ENCODE results near the gene CCDC66.

Gene CCDC66

GRCh38 chr3:56622381-56622780 is 65.4 kb downstream of the CCDC66 start:
- DNase-seq: no peak

- DNase-seq: no peak
Measured at GRCh38 chr3:56624725-56625124, 67.8 kb downstream of the CCDC66 start.

- no peak for DNase-seq
Measured at GRCh38 chr3:56629047-56629446, 72.1 kb downstream of the CCDC66 start.

GRCh38 chr3:56629451-56629850 is 72.5 kb downstream of the CCDC66 start:
- no peak for DNase-seq

- no peak for DNase-seq
Measured at GRCh38 chr3:56630966-56631365, 74.0 kb downstream of the CCDC66 start.

GRCh38 chr3:56633181-56633580 is 76.2 kb downstream of the CCDC66 start:
- DNase-seq: no peak

- DNase-seq: no peak
Measured at GRCh38 chr3:56633602-56634535, 76.9 kb downstream of the CCDC66 start.

- DNase-seq: no peak
Measured at GRCh38 chr3:56645407-56645806, 88.4 kb downstream of the CCDC66 start.

GRCh38 chr3:56654460-56654859 is 97.5 kb downstream of the CCDC66 start:
- no peak for DNase-seq

GRCh38 chr3:56655709-56656108 is 98.7 kb downstream of the CCDC66 start:
- no peak for DNase-seq

GRCh38 chr3:56664823-56665222 is 107.8 kb downstream of the CCDC66 start:
- DNase-seq: no peak

GRCh38 chr3:56667973-56668579 is 111.1 kb downstream of the CCDC66 start:
- no peak for DNase-seq
